DOHH2 (cell line): ENCODE results near the gene MYO1D.
"Not testable (repeated sequence)": the region's sequence is repeated elsewhere in the genome, so short reads cannot be mapped to it uniquely, and the experiment has no call there.

Experiments used
- H3F3A ChIP-seq: fragments of 200-600 bp; sonication (generic), shearing (Covaris generic); 2 replicates; pipeline ENCODE4 v1.6.0; 2016; ENCODE audit warnings: antibody characterized with exemption, mild to moderate bottlenecking; ENCODE audit not compliant: control insufficient read depth, insufficient read depth
- H3K27ac ChIP-seq: fragments of 200-600 bp; sonication (generic); 2 replicates; pipeline ENCODE4 v1.5.1; 2014; ENCODE audit warnings: low read depth, mild to moderate bottlenecking, low read length, moderate library complexity
- H3K27me3 ChIP-seq: fragments of 200-600 bp; sonication (generic); 2 replicates; pipeline ENCODE4 v1.6.1; 2014; ENCODE audit warnings: mild to moderate bottlenecking, low read length, mixed read lengths; ENCODE audit not compliant: control insufficient read depth
- H3K36me3 ChIP-seq: fragments of 200-600 bp; sonication (generic); 2 replicates; pipeline ENCODE4 v1.6.1; 2014; ENCODE audit warnings: mild to moderate bottlenecking, low read length, moderate library complexity, mixed read lengths; ENCODE audit not compliant: control insufficient read depth
- H3K4me1 ChIP-seq: fragments of 200-600 bp; sonication (generic); 2 replicates; pipeline ENCODE4 v1.6.1; 2014; ENCODE audit warnings: mild to moderate bottlenecking, low read length, mixed read lengths; ENCODE audit not compliant: control insufficient read depth
- H3K4me2 ChIP-seq: fragments of 200-600 bp; sonication (generic); 2 replicates; pipeline ENCODE4 v1.6.0; 2014; ENCODE audit warnings: mild to moderate bottlenecking, low read length, moderate library complexity
- H3K4me3 ChIP-seq: fragments of 200-600 bp; sonication (generic); 2 replicates; pipeline ENCODE4 v1.5.1; 2014; ENCODE audit warnings: mild to moderate bottlenecking, low read length, mixed read lengths
- H3K79me2 ChIP-seq: fragments of 200-600 bp; sonication (generic); 2 replicates; pipeline ENCODE4 v1.6.1; 2014; ENCODE audit warnings: mild to moderate bottlenecking, low read length, mixed read lengths; ENCODE audit not compliant: control insufficient read depth
- H3K9me2 ChIP-seq: fragments of 200-600 bp; sonication (generic); replicated peaks from 2 replicates; pipeline ENCODE4 v1.6.1; 2014; ENCODE audit warnings: mild to moderate bottlenecking, low read length, mixed read lengths; ENCODE audit not compliant: control insufficient read depth
- H3K9me3 ChIP-seq: fragments of 200-600 bp; sonication (generic); 2 replicates; pipeline ENCODE4 v1.6.1; 2014; ENCODE audit warnings: antibody characterized with exemption, low read length, mixed read lengths; ENCODE audit not compliant: control insufficient read depth, insufficient read depth
- H4K20me1 ChIP-seq: fragments of 200-600 bp; sonication (generic); 2 replicates; pipeline ENCODE4 v1.6.0; 2014; ENCODE audit warnings: low read depth, mild to moderate bottlenecking, antibody characterized with exemption, low read length, moderate library complexity; ENCODE audit not compliant: control insufficient read depth, insufficient read depth
- CTCF ChIP-seq: fragments of 200-600 bp; sonication (generic); IDR thresholded peaks from one replicate; pipeline ENCODE4 v1.5.1; 2014; ENCODE audit warnings: antibody characterized with exemption, mild to moderate bottlenecking, low read depth, low read length; ENCODE audit not compliant: poor library complexity, severe bottlenecking
- EZH2phosphoT487 ChIP-seq: fragments of 200-600 bp; sonication (generic); IDR thresholded peaks from 2 replicates; pipeline ENCODE4 v1.6.1; 2017; ENCODE audit warnings: borderline replicate concordance, mild to moderate bottlenecking, antibody characterized with exemption, low read length, moderate library complexity, mixed read lengths

The MYO1D gene

GRCh38 chr17:32741381-32741780 is 135.5 kb downstream of the MYO1D start:
- Histone ChIP-seq H3K9me2 (no peaks in the 10 kb centered on the region), H3K4me3 (no peak overlapping the region), H3K79me2 (no peaks in the 10 kb centered on the region), H3K27ac (no peak overlapping the region), H4K20me1 (no peaks in the 10 kb centered on the region), H3F3A (no peaks in the 10 kb centered on the region), H3K4me1 (no peaks in the 10 kb centered on the region), H3K27me3 (no peaks in the 10 kb centered on the region), H3K9me3 (no peaks in the 10 kb centered on the region), H3K4me2 (no peak overlapping the region), H3K36me3 (no peaks in the 10 kb centered on the region)
- TF ChIP-seq CTCF = no peak
- no peak for TF ChIP-seq EZH2phosphoT487

GRCh38 chr17:32739722-32740121 is 137.2 kb downstream of the MYO1D start:
- Histone ChIP-seq H3K27ac (no peak overlapping the region), H3K4me3 (no peak overlapping the region), H3K27me3 (no peaks in the 10 kb centered on the region), H3F3A (no peaks in the 10 kb centered on the region), H3K79me2 (no peaks in the 10 kb centered on the region), H3K4me2 (no peak overlapping the region), H3K36me3 (no peaks in the 10 kb centered on the region), H4K20me1 (no peaks in the 10 kb centered on the region), H3K4me1 (no peaks in the 10 kb centered on the region), H3K9me3 (no peaks in the 10 kb centered on the region), H3K9me2 (no peaks in the 10 kb centered on the region)
- no peak for TF ChIP-seq CTCF
- no peak for TF ChIP-seq EZH2phosphoT487

- H3F3A ChIP-seq, H3K27me3 ChIP-seq, H3K79me2 ChIP-seq, H3K4me3 ChIP-seq, H3K27ac ChIP-seq, H3K9me2 ChIP-seq, H3K36me3 ChIP-seq, H4K20me1 ChIP-seq, H3K4me1 ChIP-seq, H3K9me3 ChIP-seq, H3K4me2 ChIP-seq: not testable (repeated sequence)
Measured at GRCh38 chr17:32739151-32739550, 137.8 kb downstream of the MYO1D start.

- no peaks in the 10 kb centered on the region for H3K4me1 ChIP-seq
- no peak overlapping the region for H3K4me3 ChIP-seq
- H3F3A ChIP-seq = no peaks in the 10 kb centered on the region
- H4K20me1 ChIP-seq = no peaks in the 10 kb centered on the region
- TF ChIP-seq CTCF = no peak
- no peak for TF ChIP-seq EZH2phosphoT487
- no peaks in the 10 kb centered on the region for H3K36me3 ChIP-seq
- no peak overlapping the region for H3K27ac ChIP-seq
- no peaks in the 10 kb centered on the region for H3K79me2 ChIP-seq
- no peaks in the 10 kb centered on the region for H3K27me3 ChIP-seq
- peaks cover 16% of the 10 kb centered on the region for H3K9me3 ChIP-seq
- no peak overlapping the region for H3K4me2 ChIP-seq
- no peaks in the 10 kb centered on the region for H3K9me2 ChIP-seq
Measured at GRCh38 chr17:32733401-32733800, 143.5 kb downstream of the MYO1D start.
